ENCODE results near the gene PTPN13.
"Not testable (repeated sequence)": the region's sequence is repeated elsewhere in the genome, so short reads cannot be mapped to it uniquely, and the experiment has no call there.

Gene PTPN13

DNA sequence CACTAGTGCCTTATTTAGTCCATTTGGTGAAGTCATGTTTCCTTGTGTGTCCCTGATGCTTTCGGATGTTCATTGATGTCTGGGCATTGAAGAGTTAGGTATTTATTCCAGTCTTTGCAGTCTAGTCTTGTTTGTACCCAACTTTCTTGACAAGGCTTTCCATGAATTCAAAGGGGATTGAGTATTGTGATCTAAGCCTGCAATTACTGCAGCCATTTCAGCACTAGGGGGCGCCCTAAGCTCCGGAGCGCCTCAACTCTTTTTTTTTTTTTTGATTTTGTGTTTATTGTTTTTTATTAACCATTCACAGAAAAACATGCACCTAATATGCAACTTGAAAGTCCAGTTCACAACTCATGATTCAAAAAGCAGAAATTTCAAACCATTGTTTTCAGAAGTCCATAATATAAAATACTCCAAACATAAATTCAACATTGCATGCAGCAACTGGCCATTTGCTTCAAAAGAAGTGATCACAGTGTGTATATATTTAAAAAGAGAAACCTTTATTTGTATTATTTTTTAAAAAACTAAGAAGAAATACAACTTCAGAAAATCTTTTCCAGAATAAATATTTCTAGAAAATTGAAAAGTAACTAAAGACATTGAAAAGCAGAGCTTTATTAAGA is 59.2 kb downstream of the PTPN13 start:
- peak in 1 of 2 donors; percentile 14 for DNase-seq

- DNase-seq = not testable (repeated sequence)
Observed at GRCh38 chr4:86656781-86657180, 62.7 kb downstream of the PTPN13 start.

GRCh38 chr4:86657382-86657781 is 63.3 kb downstream of the PTPN13 start:
- DNase-seq = no peak

- DNase-seq = no peak
Observed at GRCh38 chr4:86657910-86658309, 63.8 kb downstream of the PTPN13 start.

GRCh38 chr4:86660401-86660800 is 66.3 kb downstream of the PTPN13 start:
- DNase-seq = no peak

DNA sequence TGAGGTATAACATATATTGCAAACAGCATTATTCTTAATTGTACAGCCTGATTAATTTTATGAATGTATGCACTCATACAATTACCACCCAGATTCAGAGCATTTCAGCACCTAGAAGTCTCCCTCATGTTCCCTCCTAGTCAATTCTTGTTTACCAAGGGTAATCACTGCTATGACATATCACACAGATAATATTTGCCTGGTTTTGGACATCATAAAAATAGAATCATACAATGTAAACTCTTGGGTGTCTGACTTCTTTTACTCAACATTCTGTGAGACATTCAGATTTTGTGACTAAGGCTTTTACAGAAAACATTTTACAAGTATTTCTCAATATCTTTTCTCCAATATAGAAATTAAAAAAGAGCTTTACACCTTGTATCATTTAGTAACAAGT is 66.9 kb downstream of the PTPN13 start:
- DNase-seq = no peak

DNA sequence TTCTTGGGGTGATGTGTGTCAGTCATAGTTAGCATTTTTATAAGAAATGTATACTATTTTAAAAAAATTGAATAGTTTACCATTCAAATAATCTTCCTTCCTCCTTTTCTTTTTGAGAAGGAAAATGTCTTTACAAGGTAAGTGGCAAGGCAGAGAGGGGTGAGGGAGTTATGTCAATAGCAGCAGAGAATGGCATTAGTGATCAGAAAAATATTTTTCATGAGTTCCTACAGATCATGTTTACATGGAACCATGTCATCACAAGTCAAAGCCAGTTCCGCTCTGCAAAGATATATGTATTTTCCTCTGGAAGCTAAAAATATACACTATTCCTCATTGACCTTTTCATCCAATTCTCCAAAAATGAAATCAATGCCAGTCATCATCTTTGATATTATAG is 67.3 kb downstream of the PTPN13 start:
- no peak for DNase-seq

- no peak for DNase-seq
Observed at GRCh38 chr4:86664959-86665358, 70.8 kb downstream of the PTPN13 start.

GRCh38 chr4:86670298-86670697 is 76.2 kb downstream of the PTPN13 start:
- DNase-seq = no peak

- DNase-seq = no peak
Observed at GRCh38 chr4:86670756-86671155, 76.6 kb downstream of the PTPN13 start.

DNA sequence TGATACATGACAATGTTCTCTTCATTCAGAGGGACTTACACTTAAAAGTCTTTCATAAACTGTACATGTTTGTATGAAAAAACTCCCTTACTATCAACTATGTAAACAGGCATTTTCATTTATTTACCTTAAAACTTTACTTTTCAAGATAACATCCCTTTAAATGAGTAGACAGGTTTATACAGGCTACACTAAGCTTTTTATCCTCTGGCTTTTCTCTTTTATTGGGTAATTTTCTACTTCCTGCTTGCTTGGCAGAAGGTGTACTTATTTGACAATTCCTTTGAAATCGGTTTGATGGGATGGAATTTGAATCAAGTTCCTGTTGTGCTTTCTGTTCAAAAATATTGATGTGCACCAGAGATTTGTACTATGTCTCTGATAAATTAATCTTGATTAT is 81.4 kb downstream of the PTPN13 start:
- DNase-seq = no peak

- DNase-seq = no peak
Observed at GRCh38 chr4:86678796-86679195, 84.7 kb downstream of the PTPN13 start.

GRCh38 chr4:86679441-86679840 is 85.3 kb downstream of the PTPN13 start:
- no peak for DNase-seq

DNA sequence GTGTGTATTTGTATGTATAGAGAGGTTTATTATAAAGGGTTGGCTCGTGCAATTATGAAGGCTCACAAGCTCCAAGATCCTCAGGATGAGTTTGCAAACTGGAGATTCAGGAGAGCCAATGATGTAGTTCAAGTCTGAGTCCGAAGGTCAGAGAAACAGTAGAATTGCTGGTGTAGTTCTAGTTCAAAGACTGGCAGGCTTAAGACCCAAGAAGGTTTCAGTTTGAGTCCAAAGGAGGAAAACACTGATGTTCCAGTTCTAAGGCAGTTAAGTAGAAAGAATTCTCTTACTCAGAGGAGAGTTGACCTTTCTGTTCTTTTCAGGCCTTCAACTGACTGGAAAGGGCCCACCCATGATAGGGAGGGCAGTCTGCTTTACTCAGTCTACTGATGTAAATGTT is 89.1 kb downstream of the PTPN13 start:
- no peak for DNase-seq

DNA sequence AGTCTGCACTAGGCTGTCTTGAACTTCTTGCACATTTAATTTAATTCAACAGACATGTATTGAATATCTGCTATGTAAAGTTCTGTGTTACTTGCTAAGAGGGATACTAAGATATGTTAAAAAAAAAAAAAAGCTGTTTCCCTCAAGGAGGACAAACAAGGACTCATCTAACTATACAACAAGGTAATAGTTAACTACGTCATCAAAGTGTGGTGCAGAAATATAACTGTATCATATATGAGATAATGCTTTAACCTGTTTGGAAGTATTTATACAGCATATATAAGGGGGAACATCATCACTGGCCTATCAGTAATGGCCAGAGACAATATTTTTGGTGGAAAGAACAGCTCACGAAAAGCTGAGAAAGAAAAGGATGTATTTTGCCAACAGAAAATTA is 89.9 kb downstream of the PTPN13 start:
- no peak for DNase-seq

- DNase-seq = no peak
Observed at GRCh38 chr4:86685401-86685800, 91.3 kb downstream of the PTPN13 start.

GRCh38 chr4:86686741-86687140 is 92.6 kb downstream of the PTPN13 start:
- no peak for DNase-seq

DNA sequence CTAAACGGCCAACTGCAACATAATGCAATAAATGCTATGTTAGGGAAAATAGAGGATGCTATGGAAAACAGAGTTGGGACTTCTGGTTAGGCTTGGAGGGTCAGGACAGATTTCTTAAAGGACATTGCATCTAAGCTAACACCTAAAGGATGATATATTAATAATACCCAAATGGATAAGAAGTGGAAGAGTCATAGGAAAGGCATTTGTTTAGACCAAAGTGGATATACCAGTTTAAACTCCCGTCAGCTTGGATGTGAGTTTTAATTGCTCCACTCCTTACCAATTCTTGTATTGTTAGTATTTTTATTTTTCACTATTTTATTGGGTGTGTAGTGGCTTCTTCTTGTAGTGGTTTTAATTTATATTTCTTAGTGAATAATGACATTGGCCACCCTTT is 93.9 kb downstream of the PTPN13 start:
- no peak for DNase-seq

DNA sequence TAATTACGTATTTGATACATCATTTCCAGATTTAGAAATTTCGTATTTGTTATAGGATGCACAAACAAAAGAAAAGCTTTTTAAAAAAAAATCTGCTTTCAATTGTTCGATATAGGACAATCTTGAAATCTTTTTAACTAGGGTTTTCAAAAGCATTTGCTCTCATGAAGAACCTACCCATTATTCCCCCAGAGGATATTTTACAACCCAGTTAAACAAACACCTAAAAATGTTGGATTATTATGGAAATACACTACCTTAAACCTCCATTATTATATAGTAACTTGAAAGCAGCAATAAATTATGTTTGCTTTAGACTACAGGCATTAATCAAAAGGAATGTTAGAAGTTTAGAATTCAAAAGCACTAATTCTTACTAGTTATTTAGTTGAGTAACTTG is 110.5 kb downstream of the PTPN13 start:
- DNase-seq = no peak

GRCh38 chr4:86706923-86707597 is 112.9 kb downstream of the PTPN13 start:
- no peak for DNase-seq

DNA sequence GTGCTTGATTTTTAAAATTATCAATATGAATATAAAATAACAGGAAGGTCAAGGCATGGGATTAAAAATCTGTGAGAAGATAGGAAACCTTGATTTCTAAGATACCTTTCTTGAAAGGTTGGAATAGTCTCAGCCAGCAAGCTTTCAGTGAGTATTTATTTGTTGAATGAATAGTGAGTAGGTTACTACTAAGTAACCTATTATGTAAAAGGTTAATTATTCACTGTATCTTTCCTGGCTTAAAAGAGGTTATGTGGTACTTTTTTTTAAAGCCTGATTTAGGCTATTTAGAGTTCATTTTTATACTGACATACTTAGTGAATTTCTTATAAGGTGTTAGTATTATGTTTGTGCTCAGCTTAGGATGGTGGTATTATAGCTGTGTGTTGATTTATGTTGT is 123.5 kb downstream of the PTPN13 start:
- DNase-seq = no peak

DNA sequence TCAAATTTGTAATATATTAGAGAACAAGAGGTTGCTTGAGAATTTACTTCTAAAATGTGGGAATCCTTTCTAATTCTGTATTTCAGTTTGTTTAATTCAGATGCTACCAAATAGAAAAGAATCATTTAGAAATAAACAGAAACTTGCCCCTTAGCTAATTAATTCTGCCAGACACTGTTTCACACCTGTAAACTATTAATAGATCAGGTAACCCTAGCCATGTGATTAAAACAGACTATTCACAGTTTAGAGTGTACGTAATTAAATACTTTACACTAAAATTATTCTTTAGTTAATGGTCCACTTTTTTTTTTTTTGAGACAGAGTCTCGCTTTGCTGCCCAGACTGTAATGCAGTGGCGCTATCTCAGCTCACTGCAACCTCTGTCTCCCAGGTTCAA is 124.0 kb downstream of the PTPN13 start:
- DNase-seq = no peak

- DNase-seq = not testable (repeated sequence)
Observed at GRCh38 chr4:86719149-86719548, 125.0 kb downstream of the PTPN13 start.

DNA sequence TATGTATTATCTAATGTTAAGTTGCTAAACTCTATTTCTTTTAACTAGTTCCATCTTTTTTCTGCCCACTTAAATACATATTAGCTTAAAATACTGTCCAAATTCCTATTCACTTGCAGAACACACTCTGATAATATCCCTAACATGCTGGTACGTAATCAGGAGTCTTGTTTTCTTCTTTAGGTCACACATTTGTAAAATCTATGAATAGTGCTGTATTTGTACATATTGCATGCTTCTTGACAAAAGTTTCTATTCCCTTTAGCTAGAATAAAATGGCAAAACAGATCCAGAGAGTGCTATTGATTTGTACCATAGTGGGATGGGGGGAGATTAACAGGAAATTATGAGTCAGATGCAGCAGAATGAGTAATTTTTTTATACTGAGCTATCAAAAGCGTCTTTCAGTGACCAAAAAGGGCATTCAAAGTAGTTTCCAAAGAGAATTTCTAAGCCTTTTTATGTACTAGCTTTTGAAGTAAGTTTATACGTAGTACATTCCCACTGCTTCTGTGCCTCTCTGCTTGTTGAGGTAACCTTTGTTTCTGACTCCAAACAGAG is 126.5 kb downstream of the PTPN13 start:
- DNase-seq = no peak

GRCh38 chr4:86721412-86721811 is 127.3 kb downstream of the PTPN13 start:
- DNase-seq = no peak

Data from stimulated activated CD4-positive, alpha-beta T cell treated with anti-CD3 and anti-CD28 coated beads, Interleukin-2, amount 100 ng/mL, for 48 hours (primary cell).